Karpas-422 (cell line): Measurements from ENCODE around the gene CHST5. TPM values are rescaled to one million over a fixed set of nuclear protein-coding genes. Genes with fewer than 3 reads are reported as not detected.

Source experiments
- DNase-seq: peaks from one replicate; pipeline ENCODE4 v3.0.0-alpha.2; 2015
- H2AFZ ChIP-seq: fragments of 200-600 bp; sonication (generic); 2 replicates; pipeline ENCODE4 v1.6.1; 2014; ENCODE audit warnings: antibody characterized with exemption, low read length, mixed read lengths
- H3K27ac ChIP-seq: fragments of 200-600 bp; sonication (generic); 2 replicates; pipeline ENCODE4 v1.5.1; 2014; ENCODE audit warnings: mild to moderate bottlenecking, low read length, moderate library complexity
- H3K27me3 ChIP-seq: fragments of 200-600 bp; sonication (generic); 2 replicates; pipeline ENCODE4 v1.6.1; 2014; ENCODE audit warnings: low read length, mixed read lengths
- H3K36me3 ChIP-seq: fragments of 200-600 bp; sonication (generic); 2 replicates; pipeline ENCODE4 v1.6.1; 2014; ENCODE audit warnings: low read length, mixed read lengths; ENCODE audit not compliant: insufficient read depth
- H3K4me1 ChIP-seq: fragments of 200-600 bp; sonication (generic); 2 replicates; pipeline ENCODE4 v1.6.1; 2014; ENCODE audit warnings: mild to moderate bottlenecking, low read length, mixed read lengths
- H3K4me2 ChIP-seq: fragments of 200-600 bp; sonication (generic); 2 replicates; pipeline ENCODE4 v1.6.1; 2014; ENCODE audit warnings: low read length, low read depth, mild to moderate bottlenecking; ENCODE audit not compliant: poor library complexity, severe bottlenecking
- H3K4me3 ChIP-seq: fragments of 200-600 bp; sonication (generic); 2 replicates; pipeline ENCODE4 v1.5.1; 2014; ENCODE audit warnings: mild to moderate bottlenecking, antibody characterized with exemption, low read length, mixed read lengths
- H3K79me2 ChIP-seq: fragments of 200-600 bp; sonication (generic); 2 replicates; pipeline ENCODE4 v1.6.1; 2014; ENCODE audit warnings: mild to moderate bottlenecking, low read length, mixed read lengths
- H3K9ac ChIP-seq: fragments of 200-600 bp; sonication (generic); 2 replicates; pipeline ENCODE4 v1.6.0; 2014; ENCODE audit warnings: low read length
- H3K9me2 ChIP-seq: fragments of 200-600 bp; sonication (generic), shearing (Covaris generic); replicated peaks from 2 replicates; pipeline ENCODE4 v1.6.0; 2014; ENCODE audit warnings: mild to moderate bottlenecking, low read length, moderate library complexity; ENCODE audit not compliant: insufficient read depth
- H3K9me3 ChIP-seq: fragments of 300-700, 200-600 bp; sonication (generic); 2 replicates; pipeline ENCODE4 v1.6.1; 2014; ENCODE audit warnings: low read length, mixed read lengths
- H4K20me1 ChIP-seq: fragments of 200-600 bp; sonication (generic); 2 replicates; pipeline ENCODE4 v1.6.1; 2014; ENCODE audit warnings: mild to moderate bottlenecking, antibody characterized with exemption, low read length, low read depth; ENCODE audit not compliant: insufficient read depth
- total RNA-seq: library from RNA; depleted of rRNA; stranded (reverse); fragments of >200 nt; shearing (Covaris generic); gene quantifications from 2 replicates; pipeline ENCODE4 v1.2.3, GENCODE V29; 2014; ENCODE audit warnings: low replicate concordance

The CHST5 gene
- total RNA-seq, 1 experiment from 2014 or later: 0.97 TPM

DNA sequence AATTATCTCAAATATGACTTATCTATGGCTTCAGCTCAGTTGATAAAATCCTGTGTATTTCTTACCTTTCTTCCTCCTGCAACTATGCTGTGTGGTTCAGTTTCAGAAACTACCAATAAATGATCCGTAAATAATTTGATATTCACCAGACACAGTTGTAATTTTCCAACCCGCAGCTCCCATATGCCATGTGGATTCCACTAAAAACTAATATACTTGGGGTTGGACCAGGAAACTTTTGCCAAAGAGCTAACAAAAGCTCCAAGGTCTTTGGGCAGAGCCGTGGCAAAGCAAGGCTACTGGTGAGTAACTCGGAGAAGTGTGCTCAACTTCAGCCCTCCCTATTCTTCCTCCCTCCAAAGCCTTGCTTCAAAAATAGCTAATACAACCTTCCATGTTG lies 38.4 kb downstream of the CHST5 start:
- Histone ChIP-seq H3K4me3 (no peak overlapping the region), H3K4me1 (no peaks in the 10 kb centered on the region), H3K27ac (no peak overlapping the region), H3K9me3 (no peaks in the 10 kb centered on the region), H3K9ac (no peak overlapping the region), H3K27me3 (no peaks in the 10 kb centered on the region), H3K79me2 (no peaks in the 10 kb centered on the region), H2AFZ (no peak overlapping the region), H4K20me1 (no peaks in the 10 kb centered on the region), H3K4me2 (no peak overlapping the region), H3K9me2 (no peaks in the 10 kb centered on the region), H3K36me3 (no peaks in the 10 kb centered on the region)
- DNase-seq: no peak

DNA sequence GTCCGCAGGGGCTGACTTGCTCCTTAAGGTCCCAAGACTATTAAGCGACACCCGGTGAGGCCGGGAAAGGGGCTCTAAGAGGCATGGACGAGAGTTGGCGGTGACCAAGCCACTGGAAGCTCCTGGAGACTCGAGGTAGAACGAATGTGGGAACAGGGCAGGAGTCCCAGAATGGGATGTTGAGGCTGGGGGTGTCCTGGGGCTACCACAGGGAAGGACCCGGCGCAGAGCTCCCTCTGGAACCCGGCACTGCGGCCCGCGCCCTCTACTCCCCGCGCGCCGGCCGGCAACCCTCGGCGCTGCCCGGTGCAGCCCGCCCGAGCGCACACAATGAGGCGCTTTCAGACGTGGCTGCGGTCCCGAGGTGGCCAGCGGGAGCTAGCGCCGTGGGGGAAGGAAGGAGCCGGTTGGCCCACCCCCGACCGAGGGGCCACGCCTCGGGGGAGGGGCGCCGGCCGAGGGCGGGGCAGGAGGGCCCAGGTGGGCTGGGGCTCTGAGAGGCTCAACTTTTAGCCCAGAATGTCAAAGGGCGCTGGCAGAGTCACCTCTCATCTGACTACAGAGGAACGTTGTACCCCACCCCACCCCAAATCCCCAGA lies 40.7 kb downstream of the CHST5 start, which contains the start of gene CHST6:
TSS of gene CHST6 (minus strand) at position 366 of the 599 bp plus-strand sequence. CDS start 15,613 bp downstream, outside the sequence.
- H3K36me3 ChIP-seq: no peaks in the 10 kb centered on the region
- H3K27me3 ChIP-seq: no peaks in the 10 kb centered on the region
- DNase-seq: no peak
- no peak within 1 kb of the TSS for H3K9ac ChIP-seq
- H4K20me1 ChIP-seq: no peaks in the 10 kb centered on the region
- H3K4me1 ChIP-seq: no peaks in the 10 kb centered on the region
- H3K9me3 ChIP-seq: no peaks in the 10 kb centered on the region
- H3K4me3 ChIP-seq: no peak within 1 kb of the TSS
- H3K79me2 ChIP-seq: no peaks in the 10 kb centered on the region
- H3K27ac ChIP-seq: no peak within 1 kb of the TSS
- no peaks in the 10 kb centered on the region for H3K9me2 ChIP-seq
- H2AFZ ChIP-seq: no peak within 1 kb of the TSS
- no peak within 1 kb of the TSS for H3K4me2 ChIP-seq

DNA sequence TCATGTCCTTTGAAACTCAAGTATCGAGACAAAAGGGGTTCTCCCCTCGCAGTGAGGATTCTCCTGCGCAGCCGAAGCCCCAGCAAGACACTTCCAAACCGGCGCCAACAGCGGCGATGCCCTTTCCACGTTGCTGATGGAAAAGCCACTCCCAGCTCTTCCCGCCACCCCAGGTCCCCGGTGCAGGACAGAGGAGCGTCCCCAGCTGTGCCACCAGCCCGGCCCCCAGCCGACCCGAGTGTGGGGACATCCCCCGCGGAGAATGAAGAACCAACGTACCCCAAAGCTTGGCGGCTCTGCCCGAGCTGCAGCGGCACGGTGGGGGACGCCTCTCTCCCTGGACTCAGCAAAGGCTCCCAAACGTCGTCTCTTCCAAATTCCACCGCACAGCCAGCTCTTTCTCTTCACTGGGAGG lies 41.2 kb downstream of the CHST5 start:
- no peaks in the 10 kb centered on the region for H3K36me3 ChIP-seq
- DNase-seq: no peak
- H3K4me2 ChIP-seq: no peak overlapping the region
- no peak overlapping the region for H3K9ac ChIP-seq
- no peak overlapping the region for H3K4me3 ChIP-seq
- H3K9me2 ChIP-seq: no peaks in the 10 kb centered on the region
- no peaks in the 10 kb centered on the region for H3K27me3 ChIP-seq
- H2AFZ ChIP-seq: no peak overlapping the region
- no peaks in the 10 kb centered on the region for H4K20me1 ChIP-seq
- no peaks in the 10 kb centered on the region for H3K79me2 ChIP-seq
- no peak overlapping the region for H3K27ac ChIP-seq
- H3K4me1 ChIP-seq: no peaks in the 10 kb centered on the region
- H3K9me3 ChIP-seq: no peaks in the 10 kb centered on the region

DNA sequence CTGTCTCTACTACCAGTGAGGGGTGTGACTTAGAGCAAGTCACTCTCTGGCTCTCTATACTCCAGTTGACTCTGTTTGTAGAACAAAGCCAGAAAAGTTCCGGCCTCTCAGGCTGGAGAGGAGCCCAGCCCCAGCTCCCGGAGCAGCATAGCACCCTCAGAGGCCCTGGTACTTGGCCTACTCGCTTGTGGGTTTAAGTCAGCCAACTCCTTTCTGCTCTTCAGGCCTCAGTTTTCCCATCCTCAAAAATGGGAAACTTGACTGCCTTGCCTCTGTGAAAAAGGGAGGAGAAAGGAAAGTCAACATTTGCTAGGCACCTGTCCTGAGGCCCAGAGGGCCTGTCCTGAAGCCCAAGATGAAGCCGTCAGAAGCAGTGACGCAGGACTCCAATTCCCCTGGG lies 41.7 kb downstream of the CHST5 start:
- H3K27ac ChIP-seq: no peak overlapping the region
- H3K9ac ChIP-seq: no peak overlapping the region
- H2AFZ ChIP-seq: no peak overlapping the region
- H3K79me2 ChIP-seq: no peaks in the 10 kb centered on the region
- no peaks in the 10 kb centered on the region for H3K27me3 ChIP-seq
- H3K4me2 ChIP-seq: no peak overlapping the region
- H3K9me3 ChIP-seq: no peaks in the 10 kb centered on the region
- H3K4me1 ChIP-seq: no peaks in the 10 kb centered on the region
- DNase-seq: no peak
- H3K36me3 ChIP-seq: no peaks in the 10 kb centered on the region
- no peaks in the 10 kb centered on the region for H4K20me1 ChIP-seq
- H3K9me2 ChIP-seq: no peaks in the 10 kb centered on the region
- H3K4me3 ChIP-seq: no peak overlapping the region

DNA sequence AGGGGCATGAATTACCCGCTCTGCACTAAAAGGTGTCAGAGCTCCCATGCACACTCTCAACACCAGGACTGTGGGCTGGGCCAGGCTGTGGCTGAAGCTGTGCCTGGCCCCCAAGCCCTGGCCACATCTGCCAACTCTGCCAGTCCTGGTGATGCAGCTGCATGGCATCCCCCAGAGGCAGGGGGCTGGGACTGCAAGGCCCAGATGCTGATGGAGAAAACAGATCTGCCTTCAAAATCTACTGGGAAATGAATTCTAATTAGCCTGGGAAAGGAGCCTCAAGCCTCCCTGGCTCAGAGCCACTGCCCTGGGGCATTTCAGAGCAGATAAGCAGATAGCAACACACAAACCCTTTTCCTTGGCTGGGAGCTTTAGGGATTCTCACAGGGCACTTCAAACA lies 44.0 kb downstream of the CHST5 start:
- Histone ChIP-seq H2AFZ (no peak overlapping the region), H3K79me2 (no peaks in the 10 kb centered on the region), H4K20me1 (no peaks in the 10 kb centered on the region), H3K9me3 (no peaks in the 10 kb centered on the region), H3K27me3 (no peaks in the 10 kb centered on the region), H3K27ac (no peak overlapping the region), H3K4me2 (no peak overlapping the region), H3K4me1 (no peaks in the 10 kb centered on the region), H3K9ac (no peak overlapping the region), H3K36me3 (no peaks in the 10 kb centered on the region), H3K9me2 (no peaks in the 10 kb centered on the region), H3K4me3 (no peak overlapping the region)
- peak; percentile 50 for DNase-seq

DNA sequence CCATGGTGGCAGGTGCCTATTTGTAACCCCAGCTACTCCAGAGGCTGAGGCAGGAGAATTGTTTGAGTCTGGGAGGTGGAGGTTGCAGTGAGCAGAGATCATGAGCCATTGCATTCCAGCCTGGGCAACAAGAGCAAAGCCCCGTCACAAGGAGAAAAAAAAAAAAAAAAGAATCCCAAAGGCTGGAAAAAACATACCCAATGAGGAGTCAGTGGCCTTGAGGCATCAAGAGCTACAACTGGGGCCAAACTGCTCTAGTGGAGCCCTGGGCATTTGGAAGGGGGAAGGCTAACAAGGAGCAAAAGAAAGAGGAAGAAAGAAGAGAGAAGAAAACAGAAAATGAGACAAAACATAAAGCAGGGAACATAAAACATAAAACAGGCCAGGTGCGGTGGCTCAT lies 47.6 kb downstream of the CHST5 start:
- Histone ChIP-seq H2AFZ (no peak overlapping the region), H3K4me2 (no peak overlapping the region), H3K79me2 (no peaks in the 10 kb centered on the region), H3K4me1 (no peaks in the 10 kb centered on the region), H3K9me3 (no peaks in the 10 kb centered on the region), H3K27me3 (no peaks in the 10 kb centered on the region), H3K36me3 (no peaks in the 10 kb centered on the region), H3K9me2 (no peaks in the 10 kb centered on the region), H3K9ac (no peak overlapping the region), H4K20me1 (no peaks in the 10 kb centered on the region), H3K27ac (no peak overlapping the region), H3K4me3 (no peak overlapping the region)
- no peak for DNase-seq

DNA sequence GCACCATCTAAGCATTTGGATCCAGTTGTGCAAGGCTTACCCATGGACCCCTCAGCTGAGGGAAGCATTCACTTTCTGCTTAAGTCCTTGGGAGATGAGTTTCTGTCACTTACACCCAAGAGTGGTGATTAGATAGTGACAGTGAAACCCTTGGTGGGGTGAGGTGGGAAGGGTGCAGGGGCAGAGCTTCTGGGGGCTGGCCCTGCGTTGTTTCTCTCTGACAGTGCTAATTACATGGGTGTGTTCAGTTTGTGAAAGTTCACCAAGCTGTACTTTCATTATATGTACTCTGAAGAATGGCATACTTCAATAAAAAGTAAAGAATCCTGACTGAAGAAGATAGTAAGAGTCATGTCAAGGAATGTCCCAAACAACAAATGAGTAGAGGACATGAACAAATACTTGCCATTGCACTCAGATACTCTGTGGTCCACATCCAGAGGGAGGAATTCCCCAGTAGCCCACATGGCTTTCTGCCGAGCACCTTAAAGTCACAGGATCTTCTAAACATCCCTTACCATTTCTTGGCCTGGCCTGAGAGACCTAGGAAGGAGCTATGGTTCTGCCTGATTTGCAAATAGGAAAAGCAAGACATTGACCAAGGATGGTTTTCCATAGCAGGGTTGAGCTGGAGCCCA lies 49.1 kb downstream of the CHST5 start:
- H3K4me2 ChIP-seq: no peak overlapping the region
- H3K9ac ChIP-seq: no peak overlapping the region

DNA sequence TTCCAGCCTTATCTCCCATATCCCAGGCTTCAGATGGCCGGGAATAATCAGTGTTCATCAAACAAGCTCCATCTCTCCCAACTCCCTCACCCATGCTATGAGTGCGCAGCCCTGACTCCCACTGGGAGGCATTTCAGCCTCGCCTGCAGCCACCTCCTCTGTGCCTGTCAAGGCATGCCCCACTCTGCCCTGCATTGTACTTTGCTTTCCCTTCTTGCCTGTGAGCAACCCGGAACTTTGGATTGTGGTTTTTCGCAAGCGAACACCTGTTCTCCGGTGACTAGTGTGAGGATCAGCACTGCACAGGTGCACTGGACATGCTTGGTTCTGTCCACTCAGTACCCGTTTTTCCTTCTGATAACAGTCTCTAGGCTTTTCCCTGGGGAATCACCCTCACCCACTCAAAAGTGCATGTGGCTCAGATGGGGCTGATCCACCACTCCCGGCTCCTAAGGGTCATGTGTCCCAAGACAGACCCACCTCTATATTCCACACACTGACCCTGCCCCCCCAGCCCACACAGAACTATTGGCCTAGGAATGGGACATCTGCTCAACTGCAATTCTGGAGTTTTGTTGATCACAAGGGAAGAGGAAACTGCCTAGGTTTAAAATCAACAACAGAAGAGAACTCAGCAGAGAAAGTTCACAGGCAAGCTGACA lies 49.8 kb downstream of the CHST5 start:
- Histone ChIP-seq H3K27me3 (no peaks in the 10 kb centered on the region), H3K27ac (no peak overlapping the region), H2AFZ (no peak overlapping the region), H3K79me2 (no peaks in the 10 kb centered on the region), H3K4me3 (no peak overlapping the region), H4K20me1 (no peaks in the 10 kb centered on the region), H3K36me3 (no peaks in the 10 kb centered on the region), H3K9me2 (no peaks in the 10 kb centered on the region), H3K4me2 (no peak overlapping the region), H3K9me3 (no peaks in the 10 kb centered on the region), H3K9ac (no peak overlapping the region), H3K4me1 (no peaks in the 10 kb centered on the region)
- no peak for DNase-seq

More for the DNA sequence above, 49.1 kb downstream of the CHST5 start:
- Histone ChIP-seq H2AFZ (no peak overlapping the region), H3K9me3 (no peaks in the 10 kb centered on the region), H4K20me1 (no peaks in the 10 kb centered on the region), H3K4me3 (no peak overlapping the region), H3K4me1 (no peaks in the 10 kb centered on the region), H3K27ac (no peak overlapping the region), H3K9me2 (no peaks in the 10 kb centered on the region), H3K27me3 (no peaks in the 10 kb centered on the region), H3K36me3 (no peaks in the 10 kb centered on the region), H3K79me2 (no peaks in the 10 kb centered on the region)
- no peak for DNase-seq
